Upper lobe of left lung (tissue), 6 donors: Measurements from ENCODE around the gene GFOD2. TPM values are rescaled to one million over a fixed set of nuclear protein-coding genes. Genes with fewer than 3 reads are reported as not detected.

Source experiments
- ATAC-seq, 2 donors: fragments of 200-7000 bp; cut with Tn5 transposase; one replicate each; pipeline ENCODE4 v1.9.1; 2022; ENCODE audit warnings: mild to moderate bottlenecking in 2 of 2, moderate library complexity in 2 of 2; ENCODE audit not compliant: low FRiP score in 2 of 2
- DNase-seq, 2 donors: peaks; one replicate each; pipeline ENCODE4 v3.0.0-alpha.2; 2019 to 2020
- H3K27ac ChIP-seq, 4 donors: fragments of 200-600 bp; sonication (generic); one replicate each; pipeline ENCODE4 v1.5.1; 2016 to 2019
- H3K27me3 ChIP-seq, 4 donors: fragments of 200-600 bp; sonication (generic); one replicate each; pipeline ENCODE4 v1.5.1; 2017 to 2019
- H3K36me3 ChIP-seq, 4 donors: fragments of 200-600 bp; sonication (generic); one replicate each; pipeline ENCODE4 v1.5.1; 2016 to 2019
- H3K4me1 ChIP-seq, 4 donors: fragments of 200-600 bp; sonication (generic); one replicate each; pipeline ENCODE4 v1.5.1; 2018 to 2019
- H3K4me3 ChIP-seq, 4 donors: fragments of 200-600 bp; sonication (generic); one replicate each; pipeline ENCODE4 v1.5.1; 2017 to 2019; ENCODE audit warnings: mild to moderate bottlenecking in 2 of 4, moderate library complexity in 1 of 4
- H3K9me3 ChIP-seq, 4 donors: fragments of 200-600 bp; sonication (generic); one replicate each; pipeline ENCODE4 v1.5.1; 2018 to 2019
- CTCF ChIP-seq, 6 experiments: fragments of 450-650 bp in 4 of 6; fragments of 200-600 bp in 2 of 6; sonication (generic) in 2 of 6; IDR thresholded peaks; one replicate each; pipeline ENCODE4 v1.5.1; 2016 to 2019; ENCODE audit warnings: antibody characterized with exemption in 6 of 6
- EP300 ChIP-seq, 4 donors: sonication (generic); formaldehyde crosslinking; IDR thresholded peaks; one replicate each; pipeline ENCODE4 v1.5.1; 2017; ENCODE audit warnings: antibody characterized with exemption in 4 of 4, control low read depth in 2 of 4
- POLR2A ChIP-seq, 4 donors: fragments of 450-650 bp; IDR thresholded peaks; one replicate each; pipeline ENCODE4 v1.5.1; 2016 to 2017; ENCODE audit warnings: antibody characterized with exemption in 4 of 4, mild to moderate bottlenecking in 2 of 4
- POLR2AphosphoS5 ChIP-seq, 2 donors: sonication (generic); formaldehyde crosslinking; IDR thresholded peaks; one replicate each; pipeline ENCODE4 v1.5.1; 2017; ENCODE audit warnings: antibody characterized with exemption in 2 of 2
- WGBS, 2 donors: methylation state at CpG; one replicate each; pipeline ENCODE4 v1.1.5; 2017 to 2018; 5-methylcytosine and 5-hydroxymethylcytosine counted together
- total RNA-seq, 6 donors: library from RNA; depleted of rRNA in 4 of 6; stranded (reverse); fragments of >200 nt in 4 of 6; gene quantifications; one replicate each; pipeline versions ENCODE4 v1.1.0 to v1.2.1, GENCODE V29; 2016 to 2021
- donor health status: DM: no; HTN: no; CAD: no; lungs with moderate emphysema.
- donor health status: DM: no; HTN: yes; CAD: no; lungs with severe emphysema.

The GFOD2 gene
- total RNA-seq, 6 donors from 2014 or later, result 14.3 to 21.0 (median 17.0) TPM

GRCh38 chr16:67658849-67659674 is 60.1 kb downstream of the GFOD2 start:
- WGBS, 2 donors, result 43 to 51% methylated on average over 8 to 20 of the region's 21 CpGs
- peak overlapping the region in 2 of 4 donors; percentile 90 to 92 for H3K27ac ChIP-seq
- no peak for ATAC-seq

DNA sequence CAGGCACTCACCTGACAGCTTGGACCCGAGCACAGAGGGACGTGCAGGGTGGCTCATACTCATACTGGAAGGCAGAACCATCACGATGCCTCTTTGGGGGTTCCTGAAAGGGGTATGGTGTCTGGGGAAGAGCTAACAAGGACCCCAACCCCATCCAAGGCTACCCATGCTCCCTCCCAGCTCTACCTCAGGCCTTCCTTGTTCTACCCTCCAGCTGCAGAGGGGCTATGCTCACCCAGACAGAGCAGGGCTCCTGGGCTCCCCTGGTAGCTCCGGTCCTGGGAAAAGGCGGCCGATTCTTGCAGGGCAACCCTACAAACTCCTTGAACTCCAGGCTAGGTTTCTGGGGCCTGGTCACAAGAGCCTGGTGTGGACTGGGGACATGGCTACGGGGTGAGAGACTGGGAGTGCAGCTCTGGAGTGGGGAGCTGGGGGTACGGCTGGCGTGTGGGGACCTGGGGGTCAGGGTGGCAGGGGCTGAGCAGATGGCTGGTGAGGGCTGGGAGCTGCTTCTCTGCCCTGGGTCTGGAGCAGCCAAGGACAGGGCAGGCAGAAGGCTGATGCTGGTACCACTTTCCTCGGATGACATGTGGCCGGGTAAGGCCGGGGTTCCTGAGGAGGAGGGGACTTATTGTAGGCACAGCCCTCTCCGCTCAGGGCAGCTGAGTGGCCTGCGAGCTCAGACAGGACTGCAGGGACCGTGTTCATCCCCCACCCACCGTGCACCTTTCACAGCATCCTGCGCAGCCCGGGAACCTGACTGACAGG is 61.2 kb downstream of the GFOD2 start:
- TF ChIP-seq POLR2AphosphoS5 (IDR thresholded peaks at IDR 0.05), result no peak
- no peak for TF ChIP-seq CTCF (IDR thresholded peaks at IDR 0.05)
- no peak for TF ChIP-seq EP300 (IDR thresholded peaks at IDR 0.05)
- no peak for TF ChIP-seq POLR2A (IDR thresholded peaks at IDR 0.05)
- ATAC-seq (no peak), DNase-seq (peak in 1 of 2 donors; percentile 45)
- H3K9me3 ChIP-seq, result no peaks in the 10 kb centered on the region
- no peak overlapping the region for H3K4me3 ChIP-seq
- H3K36me3 ChIP-seq, result peaks cover 0 to 20% (median 16%) of the 10 kb centered on the region in 4 donors
- peaks cover 0 to 17% (median 7%) of the 10 kb centered on the region in 4 donors for H3K27me3 ChIP-seq
- 79 to 93% methylated on average over 7 to 14 of the region's 18 CpGs for WGBS, 2 donors
- H3K27ac ChIP-seq, result no peak overlapping the region
- H3K4me1 ChIP-seq, result peaks cover 23 to 34% (median 25%) of the 10 kb centered on the region in 4 donors

More at GRCh38 chr16:67658849-67659674, 60.1 kb downstream of the GFOD2 start:
- Histone ChIP-seq H3K9me3 (no peaks in the 10 kb centered on the region), H3K27me3 (peaks cover 0 to 7% (median 3%) of the 10 kb centered on the region in 4 donors), H3K4me1 (peaks cover 16 to 25% (median 17%) of the 10 kb centered on the region in 4 donors), H3K4me3 (peak overlapping the region; percentile 76 to 90 (median 88)), H3K36me3 (peaks cover 0 to 27% (median 23%) of the 10 kb centered on the region in 4 donors)
- TF ChIP-seq CTCF (IDR thresholded peaks at IDR 0.05), result no peak
- TF ChIP-seq POLR2A (IDR thresholded peaks at IDR 0.05), result no peak
- no peak for TF ChIP-seq EP300 (IDR thresholded peaks at IDR 0.05)
- TF ChIP-seq POLR2AphosphoS5 (IDR thresholded peaks at IDR 0.05), result no peak
- no peak for DNase-seq

DNA sequence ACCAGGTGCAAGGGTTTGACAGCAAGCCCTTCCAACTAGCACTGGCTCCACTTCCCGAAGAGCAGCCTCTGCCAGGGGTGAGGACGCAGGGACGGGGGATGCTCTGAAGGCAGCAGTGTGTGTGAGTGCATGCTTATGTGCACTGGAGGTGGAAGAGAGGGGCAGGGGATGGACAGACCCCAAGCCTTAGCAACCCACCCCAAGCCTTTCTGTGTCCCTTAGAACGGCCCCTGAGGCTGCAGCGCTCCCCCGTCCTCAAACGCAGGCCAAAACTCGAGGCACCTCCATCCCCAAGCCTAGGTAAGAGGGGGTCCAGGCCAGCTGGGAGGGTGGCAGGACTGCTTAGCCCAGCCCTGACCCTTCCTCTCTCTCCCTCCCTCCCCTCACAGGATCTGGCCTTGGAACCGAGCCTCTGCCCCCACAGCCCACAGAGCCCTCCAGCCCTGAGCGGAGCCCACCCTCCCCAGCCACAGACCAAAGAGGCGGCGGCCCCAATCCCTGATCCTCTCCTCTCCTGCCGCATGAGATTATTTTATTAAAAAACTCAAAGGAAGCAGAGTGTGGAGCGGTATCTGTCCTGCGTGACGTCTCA is 62.0 kb downstream of the GFOD2 start:
- ATAC-seq, result no peak
- WGBS, 2 donors, result 93 to 97% methylated on average over 15 to 16 of the region's 16 CpGs
- no peak for TF ChIP-seq EP300 (IDR thresholded peaks at IDR 0.05)
- no peak for TF ChIP-seq POLR2A (IDR thresholded peaks at IDR 0.05)
- TF ChIP-seq CTCF (IDR thresholded peaks at IDR 0.05), result no peak
- no peak for TF ChIP-seq POLR2AphosphoS5 (IDR thresholded peaks at IDR 0.05)

DNA sequence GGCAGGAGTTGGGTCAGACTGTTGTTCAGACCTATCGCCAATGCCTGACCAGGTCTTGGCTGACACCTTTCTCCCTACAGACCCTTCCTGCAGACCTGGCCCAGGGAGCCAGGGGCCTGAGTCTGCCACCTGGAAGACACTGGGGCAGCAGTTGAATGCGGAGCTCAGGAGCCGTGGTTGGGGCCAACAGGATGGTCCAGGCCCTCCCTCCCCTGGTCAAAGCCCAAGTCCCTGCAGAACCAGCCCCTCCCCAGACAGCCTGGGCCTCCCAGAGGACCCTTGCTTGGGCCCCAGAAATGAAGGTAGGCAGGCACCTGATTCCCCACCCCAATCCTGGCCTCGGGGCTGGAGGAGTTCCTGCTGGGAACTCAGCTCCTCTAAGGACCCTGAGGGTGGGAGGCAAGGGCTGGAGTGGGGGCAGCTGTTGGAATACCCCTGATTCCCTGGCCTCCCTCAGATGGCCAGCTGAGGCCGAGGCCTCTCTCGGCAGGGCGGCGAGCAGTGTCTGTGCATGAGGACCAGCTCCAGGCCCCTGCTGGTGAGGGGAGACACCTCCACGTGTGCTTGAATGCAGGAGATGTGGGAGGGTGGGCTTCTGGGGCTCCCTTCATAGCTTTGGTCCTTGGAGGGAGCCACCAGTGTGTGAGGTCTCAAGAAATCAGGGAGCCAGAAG is 62.6 kb downstream of the GFOD2 start:
- ATAC-seq (no peak), DNase-seq (no peak)
- Histone ChIP-seq H3K9me3 (no peaks in the 10 kb centered on the region), H3K4me3 (no peak overlapping the region), H3K4me1 (peaks cover 20 to 37% (median 26%) of the 10 kb centered on the region in 4 donors), H3K27me3 (peaks cover 0 to 17% (median 7%) of the 10 kb centered on the region in 4 donors), H3K27ac (no peak overlapping the region), H3K36me3 (peaks cover 0 to 15% (median 10%) of the 10 kb centered on the region in 4 donors)
- TF ChIP-seq POLR2A (IDR thresholded peaks at IDR 0.05), result no peak
- TF ChIP-seq EP300 (IDR thresholded peaks at IDR 0.05), result no peak
- TF ChIP-seq CTCF (IDR thresholded peaks at IDR 0.05), result no peak
- TF ChIP-seq POLR2AphosphoS5 (IDR thresholded peaks at IDR 0.05), result no peak
- 85 to 95% methylated on average over 7 to 8 of the region's 9 CpGs for WGBS, 2 donors

More for the DNA sequence above, 62.0 kb downstream of the GFOD2 start:
- H3K4me3 ChIP-seq, result no peak overlapping the region
- H3K9me3 ChIP-seq, result no peaks in the 10 kb centered on the region
- DNase-seq, result no peak
- H3K4me1 ChIP-seq, result peaks cover 23 to 39% (median 29%) of the 10 kb centered on the region in 4 donors
- H3K36me3 ChIP-seq, result peaks cover 0 to 15% (median 10%) of the 10 kb centered on the region in 4 donors
- H3K27ac ChIP-seq, result no peak overlapping the region
- H3K27me3 ChIP-seq, result peaks cover 0 to 17% (median 7%) of the 10 kb centered on the region in 4 donors
